ENCODE results near the gene MRTFA. TPM values are rescaled to one million over a fixed set of nuclear protein-coding genes. Genes with fewer than 3 reads are reported as not detected.

The MRTFA gene
- polyA plus RNA-seq, 3 donors from 2014 or later, result 5.0 to 23.5 (median 7.3) TPM

DNA sequence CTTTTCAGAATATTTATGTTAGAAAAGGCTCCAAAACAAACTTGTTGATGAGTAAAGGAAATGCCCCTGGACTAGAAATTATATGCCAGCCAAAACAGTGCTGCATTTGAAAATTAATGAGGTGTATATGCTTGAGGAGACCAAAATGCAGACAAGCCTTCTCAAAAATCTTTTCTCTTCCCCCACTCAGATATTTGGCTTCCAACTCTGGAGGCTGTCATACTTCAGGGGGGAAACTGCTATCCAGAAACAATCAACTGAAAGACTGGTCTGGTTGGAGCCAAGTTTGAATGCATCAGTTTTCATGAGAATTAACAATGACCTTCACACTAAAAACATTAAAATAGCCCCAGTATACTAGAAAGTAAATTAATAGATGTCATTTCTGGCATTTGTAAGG is 167.9 kb downstream of the MRTFA start:
- Mint-ChIP-seq H3K4me1 (peaks cover 10 to 13% of the 10 kb centered on the region in 2 donors), H3K27ac (no peak overlapping the region), H3K9me3 (no peaks in the 10 kb centered on the region), H3K27me3 (ENCODE audit: low read depth in 3 of 3) (no peaks in the 10 kb centered on the region), H3K4me3 (no peak overlapping the region), H3K36me3 (no peaks in the 10 kb centered on the region)
- DNase-seq, result no peak

DNA sequence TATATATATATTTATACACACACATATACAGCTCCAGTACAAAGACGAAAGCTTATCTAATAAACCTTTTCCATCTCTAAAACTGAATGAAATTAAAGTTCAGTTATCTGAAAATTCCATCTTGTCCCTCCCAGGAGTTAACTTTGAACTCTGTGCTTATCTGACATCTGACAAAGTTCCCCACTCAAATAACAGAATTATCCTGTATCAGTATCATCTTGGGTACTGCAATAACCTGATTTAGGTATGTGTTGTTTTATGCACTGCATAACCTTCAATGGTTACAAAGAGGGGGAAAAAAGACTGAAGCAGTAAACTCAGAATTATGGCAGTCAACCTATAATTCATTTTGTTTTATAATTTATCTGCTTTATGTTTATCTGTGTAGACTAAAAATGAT is 169.5 kb downstream of the MRTFA start:
- Mint-ChIP-seq H3K27me3 (ENCODE audit: low read depth in 3 of 3) (no peaks in the 10 kb centered on the region), H3K27ac (no peak overlapping the region), H3K36me3 (peaks cover 0 to under 1% (median 0%) of the 10 kb centered on the region in 3 donors), H3K4me3 (no peak overlapping the region), H3K9me3 (no peaks in the 10 kb centered on the region), H3K4me1 (peaks cover 24 to 29% of the 10 kb centered on the region in 2 donors)
- no peak for DNase-seq

GRCh38 chr22:40463683-40464082 is 172.8 kb downstream of the MRTFA start:
- H3K4me3 Mint-ChIP-seq, result peak overlapping the region; percentile 90 to 99 (median 96)

GRCh38 chr22:40463017-40463631 is 173.4 kb downstream of the MRTFA start:
- Mint-ChIP-seq H3K36me3 (peaks cover 3 to 10% (median 10%) of the 10 kb centered on the region in 3 donors), H3K27ac (peak overlapping the region; percentile 92 to 97 (median 94)), H3K9me3 (no peaks in the 10 kb centered on the region), H3K4me1 (peaks cover 58 to 66% of the 10 kb centered on the region in 2 donors), H3K27me3 (ENCODE audit: low read depth in 3 of 3) (peaks cover 0 to 2% (median 0%) of the 10 kb centered on the region in 3 donors), H3K4me3 (peak overlapping the region; percentile 90 to 99 (median 96))
- peak; percentile 18 to 35 (median 34) for DNase-seq

More at GRCh38 chr22:40463683-40464082, 172.8 kb downstream of the MRTFA start:
- peaks cover 3 to 7% (median 6%) of the 10 kb centered on the region in 3 donors for H3K36me3 Mint-ChIP-seq
- no peaks in the 10 kb centered on the region for H3K27me3 Mint-ChIP-seq (ENCODE audit: low read depth in 3 of 3)
- H3K4me1 Mint-ChIP-seq, result peaks cover 53 to 60% of the 10 kb centered on the region in 2 donors
- no peaks in the 10 kb centered on the region for H3K9me3 Mint-ChIP-seq
- H3K27ac Mint-ChIP-seq, result peak overlapping the region; percentile 92 to 97 (median 94)
- peak; percentile 13 to 29 (median 27) for DNase-seq

DNA sequence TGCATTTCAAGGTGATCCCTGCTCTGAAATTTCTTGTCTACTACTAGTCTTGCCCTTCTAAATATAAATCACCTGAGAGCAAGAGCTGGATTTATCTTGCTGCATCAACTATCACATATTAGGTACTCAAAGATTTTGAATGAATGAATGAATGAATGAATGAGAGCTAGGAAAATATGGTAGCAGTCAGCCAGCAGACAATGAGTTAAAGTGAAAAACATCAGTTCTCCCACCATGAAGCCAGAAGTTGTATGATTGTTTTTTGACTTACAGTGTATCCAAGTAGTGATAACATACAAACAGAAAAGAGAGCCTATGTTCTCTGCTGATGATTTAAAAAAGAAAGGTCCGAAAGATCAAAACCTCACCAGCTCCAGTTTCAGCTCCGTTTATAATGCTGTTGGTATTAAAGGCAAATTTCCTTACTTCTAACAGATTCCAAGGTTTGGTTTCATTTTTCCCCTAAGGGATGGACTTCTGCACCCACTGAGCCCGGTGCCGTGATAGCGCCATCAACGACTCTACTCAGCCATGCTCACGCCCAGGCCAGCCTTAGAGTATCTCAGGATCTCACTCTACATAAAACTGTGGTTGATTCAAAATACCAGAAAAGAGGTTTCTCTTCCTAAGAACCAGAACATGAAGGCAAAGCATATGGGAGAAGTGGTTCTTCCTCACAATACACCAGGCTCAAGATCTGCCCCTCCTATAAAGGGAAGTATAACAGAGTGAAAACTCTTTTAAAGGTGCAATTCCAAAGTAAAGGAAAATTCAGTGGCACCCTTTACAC is 174.1 kb downstream of the MRTFA start:
- Mint-ChIP-seq H3K4me1 (peaks cover 65 to 73% of the 10 kb centered on the region in 2 donors), H3K27me3 (ENCODE audit: low read depth in 3 of 3) (peaks cover 0 to 2% (median 0%) of the 10 kb centered on the region in 3 donors), H3K4me3 (peak overlapping the region; percentile 90 to 99 (median 96)), H3K27ac (peak overlapping the region; percentile 92 to 97 (median 94)), H3K36me3 (peaks cover 3 to 11% (median 10%) of the 10 kb centered on the region in 3 donors), H3K9me3 (no peaks in the 10 kb centered on the region)
- peak in 2 of 3 donors; percentile 7 to 13 for DNase-seq

- Mint-ChIP-seq H3K36me3 (peaks cover 0 to 4% (median 3%) of the 10 kb centered on the region in 3 donors), H3K4me3 (no peak overlapping the region), H3K9me3 (no peaks in the 10 kb centered on the region), H3K27me3 (ENCODE audit: low read depth in 3 of 3) (peaks cover 0 to 6% (median 0%) of the 10 kb centered on the region in 3 donors), H3K27ac (peak overlapping the region in 3 of 6 donors; percentile 21 to 56 (median 34)), H3K4me1 (peaks cover 67 to 72% of the 10 kb centered on the region in 2 donors)
- no peak for DNase-seq
Measured at GRCh38 chr22:40453671-40454070, 182.8 kb downstream of the MRTFA start.

- Mint-ChIP-seq H3K27ac (peak overlapping the region in 5 of 6 donors; percentile 28 to 83 (median 51)), H3K4me1 (peaks cover 65 to 70% of the 10 kb centered on the region in 2 donors), H3K27me3 (ENCODE audit: low read depth in 3 of 3) (peaks cover 0 to 4% (median 0%) of the 10 kb centered on the region in 3 donors), H3K36me3 (no peaks in the 10 kb centered on the region), H3K9me3 (no peaks in the 10 kb centered on the region), H3K4me3 (peak overlapping the region in 1 of 5 donors; percentile 40)
- DNase-seq, result no peak
Measured at GRCh38 chr22:40452730-40453487, 183.6 kb downstream of the MRTFA start.

DNA sequence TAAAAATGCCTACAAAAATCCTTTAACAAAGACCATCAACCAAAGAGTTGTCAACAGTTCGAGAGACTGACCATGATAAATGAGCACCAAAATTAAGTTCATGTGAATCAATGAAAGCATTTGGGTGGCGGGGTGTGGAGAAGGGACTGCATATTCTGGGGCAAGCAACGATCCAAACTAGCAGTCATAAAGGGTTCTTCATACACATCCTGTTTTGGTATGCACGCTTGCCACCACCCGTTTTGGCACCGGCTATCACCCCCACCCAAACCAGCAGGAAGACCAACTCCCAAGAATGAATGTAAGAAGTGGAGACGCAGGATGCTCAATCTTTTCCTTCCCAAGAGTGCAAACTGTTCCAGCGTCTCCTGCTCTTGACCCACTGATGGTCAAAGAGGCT is 185.3 kb downstream of the MRTFA start:
- peak in 2 of 3 donors; percentile 7 to 10 for DNase-seq
- H3K36me3 Mint-ChIP-seq, result no peaks in the 10 kb centered on the region
- H3K4me3 Mint-ChIP-seq, result peak overlapping the region; percentile 65 to 80 (median 77)
- peak overlapping the region; percentile 54 to 87 (median 82) for H3K27ac Mint-ChIP-seq
- H3K4me1 Mint-ChIP-seq, result peaks cover 69 to 74% of the 10 kb centered on the region in 2 donors
- no peaks in the 10 kb centered on the region for H3K9me3 Mint-ChIP-seq
- peaks cover 0 to 4% (median 0%) of the 10 kb centered on the region in 3 donors for H3K27me3 Mint-ChIP-seq (ENCODE audit: low read depth in 3 of 3)

GRCh38 chr22:40450616-40451015 is 185.9 kb downstream of the MRTFA start:
- Mint-ChIP-seq H3K4me3 (peak overlapping the region; percentile 65 to 80 (median 77)), H3K27ac (peak overlapping the region in 4 of 6 donors; percentile 54 to 86 (median 81)), H3K4me1 (peaks cover 75 to 79% of the 10 kb centered on the region in 2 donors), H3K9me3 (no peaks in the 10 kb centered on the region), H3K36me3 (no peaks in the 10 kb centered on the region), H3K27me3 (ENCODE audit: low read depth in 3 of 3) (peaks cover 0 to 4% (median 3%) of the 10 kb centered on the region in 3 donors)
- no peak for DNase-seq

- Mint-ChIP-seq H3K4me3 (peak overlapping the region in 4 of 5 donors; percentile 36 to 64 (median 56)), H3K4me1 (peaks cover 75 to 86% of the 10 kb centered on the region in 2 donors), H3K27ac (peak overlapping the region in 4 of 6 donors; percentile 31 to 76 (median 42))
Measured at GRCh38 chr22:40449676-40450035, 186.9 kb downstream of the MRTFA start.

DNA sequence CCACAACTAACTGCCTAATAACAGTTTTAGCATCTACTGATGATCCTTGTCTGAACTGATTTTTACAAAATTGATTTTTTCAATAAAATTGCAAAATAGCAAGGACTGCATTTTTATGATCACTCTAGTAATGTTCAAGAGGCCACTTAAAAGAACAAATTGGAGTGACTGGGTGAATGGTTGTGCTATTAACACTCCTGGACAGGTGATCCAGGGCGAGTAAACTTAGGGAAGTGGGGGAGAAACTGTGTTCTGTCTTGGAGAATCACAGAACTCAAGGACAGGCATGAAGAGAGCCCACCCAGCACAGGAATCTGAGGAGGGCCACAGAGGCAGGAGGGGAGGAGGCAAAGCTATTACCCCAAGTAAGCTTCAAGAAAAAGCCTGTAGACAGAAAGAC is 190.3 kb downstream of the MRTFA start:
- H3K4me3 Mint-ChIP-seq, result no peak overlapping the region
- no peak for DNase-seq
- no peaks in the 10 kb centered on the region for H3K9me3 Mint-ChIP-seq
- H3K4me1 Mint-ChIP-seq, result peaks cover 66 to 85% of the 10 kb centered on the region in 2 donors
- H3K36me3 Mint-ChIP-seq, result peaks cover 4 to 5% (median 4%) of the 10 kb centered on the region in 3 donors
- H3K27me3 Mint-ChIP-seq (ENCODE audit: low read depth in 3 of 3), result peaks cover 0 to 4% (median 0%) of the 10 kb centered on the region in 3 donors
- H3K27ac Mint-ChIP-seq, result peak overlapping the region in 2 of 6 donors; percentile 8 to 13

More at GRCh38 chr22:40449676-40450035, 186.9 kb downstream of the MRTFA start:
- DNase-seq, result no peak
- Mint-ChIP-seq H3K36me3 (no peaks in the 10 kb centered on the region), H3K9me3 (no peaks in the 10 kb centered on the region), H3K27me3 (ENCODE audit: low read depth in 3 of 3) (peaks cover 0 to 4% (median 4%) of the 10 kb centered on the region in 3 donors)

GRCh38 chr22:40444178-40444831 is 192.2 kb downstream of the MRTFA start:
- H3K9me3 Mint-ChIP-seq, result no peaks in the 10 kb centered on the region
- H3K4me3 Mint-ChIP-seq, result no peak overlapping the region
- peaks cover 4 to 5% (median 4%) of the 10 kb centered on the region in 3 donors for H3K36me3 Mint-ChIP-seq
- peak overlapping the region in 3 of 6 donors; percentile 17 to 61 (median 42) for H3K27ac Mint-ChIP-seq
- H3K4me1 Mint-ChIP-seq, result peaks cover 52 to 82% of the 10 kb centered on the region in 2 donors
- no peak for DNase-seq
- peaks cover 0 to 4% (median 0%) of the 10 kb centered on the region in 3 donors for H3K27me3 Mint-ChIP-seq (ENCODE audit: low read depth in 3 of 3)

DNA sequence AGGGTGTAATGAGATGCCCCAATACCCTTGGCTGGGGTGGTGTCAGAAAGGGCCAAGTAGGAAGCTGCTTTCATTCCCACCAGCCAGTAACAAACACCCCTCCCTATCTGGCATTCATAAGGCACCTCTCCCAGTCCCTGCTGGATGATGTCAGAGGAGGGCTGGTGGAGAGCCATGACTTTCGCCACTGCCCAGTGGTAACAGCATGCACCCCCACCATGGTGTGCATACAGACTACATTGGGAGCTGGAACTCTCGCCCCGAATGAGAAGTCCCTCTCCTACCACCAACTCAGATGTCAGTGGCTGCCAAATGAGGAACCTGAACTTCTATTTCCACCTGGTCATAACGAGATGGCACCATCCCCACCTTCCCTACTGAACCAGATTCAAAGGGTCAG is 192.8 kb downstream of the MRTFA start:
- Mint-ChIP-seq H3K36me3 (peaks cover 4 to 5% (median 4%) of the 10 kb centered on the region in 3 donors), H3K9me3 (no peaks in the 10 kb centered on the region), H3K27ac (peak overlapping the region in 3 of 6 donors; percentile 17 to 61 (median 61)), H3K27me3 (ENCODE audit: low read depth in 3 of 3) (peaks cover 0 to 4% (median 0%) of the 10 kb centered on the region in 3 donors), H3K4me1 (peaks cover 47 to 82% of the 10 kb centered on the region in 2 donors), H3K4me3 (no peak overlapping the region)
- DNase-seq, result no peak
